Caco-2 (cell line): Measurements from ENCODE around the gene RRAD. TPM values are rescaled to one million over a fixed set of nuclear protein-coding genes. Genes with fewer than 3 reads are reported as not detected.

Source experiments
- BruUV-seq: library from RNA; stranded (reverse); fragments of 400-500 nt; replicated peaks from 2 replicates; lab custom pipeline; 2021; lab: Mats Ljungman, UMichigan
- CTCF ChIA-PET: fragments of 300-600 bp; sonication (Branson Sonifier 250); formaldehyde crosslinking; loops from one replicate; lab custom pipeline; 2022; ENCODE audit warnings: antibody characterized with exemption; lab: Charles Lee
- POLR2A ChIA-PET: fragments of 300-600 bp; sonication (Branson Sonifier 250); formaldehyde crosslinking; loops from one replicate; lab custom pipeline; 2022; ENCODE audit warnings: antibody characterized with exemption; lab: Charles Lee
- DNase-seq, 2 experiments: peaks; one replicate each; pipeline versions ENCODE4 v3.0.0 to v3.0.0-alpha.2; 2020 to 2022
- H3K27me3 ChIP-seq: replicated peaks from 2 replicates; pipeline ENCODE4 v1.6.0; 2011; ENCODE audit warnings: low read length; ENCODE audit not compliant: control insufficient read depth, insufficient read depth
- H3K36me3 ChIP-seq: 2 replicates; pipeline ENCODE4 v1.5.1; 2011; ENCODE audit warnings: low read length; ENCODE audit not compliant: control insufficient read depth, insufficient read depth
- H3K4me1 ChIP-seq: fragments of 250-450 bp; sonication (Bioruptor Pico); 2 replicates; pipeline ENCODE4 v1.5.1; 2020; ENCODE audit warnings: mild to moderate bottlenecking
- H3K4me3 ChIP-seq: 2 replicates; pipeline ENCODE4 v1.5.1; 2011; ENCODE audit warnings: low read depth, mild to moderate bottlenecking, control low read depth, low read length
- H3K9me3 ChIP-seq: fragments of 250-450 bp; sonication (Bioruptor Pico); 2 replicates; pipeline ENCODE4 v1.5.1; 2020; ENCODE audit warnings: mild to moderate bottlenecking, moderate library complexity
- H3K27ac Mint-ChIP-seq: one replicate; pipeline ENCODE4 v1.8.0; 2022; ENCODE audit warnings: mixed read lengths; ENCODE audit not compliant: unreplicated experiment
- H3K27me3 Mint-ChIP-seq: one replicate; pipeline ENCODE4 v1.8.0; 2022; ENCODE audit warnings: mixed read lengths; ENCODE audit not compliant: insufficient read depth, unreplicated experiment
- H3K36me3 Mint-ChIP-seq: one replicate; pipeline ENCODE4 v1.8.0; 2022; ENCODE audit warnings: mild to moderate bottlenecking, mixed read lengths; ENCODE audit not compliant: insufficient read depth, unreplicated experiment
- H3K4me1 Mint-ChIP-seq: one replicate; pipeline ENCODE4 v1.8.0; 2022; ENCODE audit warnings: low read depth, mixed read lengths; ENCODE audit not compliant: unreplicated experiment
- H3K4me3 Mint-ChIP-seq: one replicate; pipeline ENCODE4 v1.8.0; 2022; ENCODE audit warnings: mild to moderate bottlenecking, moderate library complexity, mixed read lengths; ENCODE audit not compliant: unreplicated experiment
- H3K9me3 Mint-ChIP-seq: one replicate; pipeline ENCODE4 v1.8.0; 2022; ENCODE audit warnings: mixed read lengths; ENCODE audit not compliant: unreplicated experiment
- CTCF ChIP-seq, 2 experiments: fragments of 200-600 bp in 1 of 2; IDR thresholded peaks; 1 replicate in 1 of 2; 2 replicates in 1 of 2; pipeline versions ENCODE4 v1.5.1 to v1.8.0; 2011 to 2022; ENCODE audit warnings: antibody characterized with exemption in 1 of 2, control low read depth in 1 of 2, inconsistent platforms in 1 of 2, low read depth in 1 of 2, low read length in 1 of 2, mild to moderate bottlenecking in 1 of 2, moderate library complexity in 1 of 2; ENCODE audit not compliant: insufficient read depth in 1 of 2, severe bottlenecking in 1 of 2, unreplicated experiment in 1 of 2
- intact Hi-C: fragments of 100-400 bp; cut with micrococcal nuclease; formaldehyde crosslinking; loops from one replicate; pipeline ENCODE4 v1.10.0; 2022; ENCODE audit not compliant: unreplicated experiment
- total RNA-seq: library from RNA; stranded (reverse); gene quantifications from 2 replicates; pipeline ENCODE4 v1.2.3, GENCODE V29; 2022

RRAD gene
- total RNA-seq, 1 experiment from 2014 or later: 1.1 TPM

- no peak for DNase-seq
- H3K9me3 ChIP-seq: no peaks in the 10 kb centered on the region
- H3K4me1 ChIP-seq: peaks cover 8% of the 10 kb centered on the region
- no peaks in the 10 kb centered on the region for H3K36me3 ChIP-seq
- no peaks in the 10 kb centered on the region for H3K27me3 Mint-ChIP-seq
- H3K4me3 ChIP-seq: no peak overlapping the region
- H3K4me3 Mint-ChIP-seq: no peak overlapping the region
- H3K4me1 Mint-ChIP-seq: peaks cover 19% of the 10 kb centered on the region
- peaks cover 17% of the 10 kb centered on the region for H3K36me3 Mint-ChIP-seq
- BruUV-seq: no TSS peak
- no peak overlapping the region for H3K27ac Mint-ChIP-seq
- POLR2A ChIA-PET: interaction anchor here (0.6 kb wide), 1 partner anchor 19 kb away, joined by 3 read pairs; no protein-coding TSS in a partner anchor
- intact Hi-C loops: no loop called here
- CTCF ChIA-PET: no interaction called here
- H3K9me3 Mint-ChIP-seq: no peaks in the 10 kb centered on the region
- H3K27me3 ChIP-seq: no peaks in the 10 kb centered on the region
- no peak for TF ChIP-seq CTCF (IDR thresholded peaks at IDR 0.05; ENCODE audit: insufficient read depth in 1 of 2, low read depth in 1 of 2, low read length in 1 of 2, severe bottlenecking in 1 of 2, unreplicated experiment in 1 of 2)
Measured at GRCh38 chr16:66931665-66932064, 6.3 kb upstream of the RRAD start.

- no peak for DNase-seq
- Histone ChIP-seq H3K4me3 (no peak overlapping the region), H3K4me1 (peaks cover 7% of the 10 kb centered on the region), H3K9me3 (no peaks in the 10 kb centered on the region), H3K27me3 (no peaks in the 10 kb centered on the region), H3K36me3 (no peaks in the 10 kb centered on the region)
- H3K27me3 Mint-ChIP-seq: peaks cover 5% of the 10 kb centered on the region
- CTCF ChIA-PET: interaction anchor here (1.0 to 1.1 kb wide), 3 partner anchors 11 to 35 kb away, joined by 3 to 4 read pairs (median 4); partner anchors contain the start of gene CDH16
- intact Hi-C loops: no loop called here
- no peaks in the 10 kb centered on the region for H3K9me3 Mint-ChIP-seq
- peaks cover 15% of the 10 kb centered on the region for H3K4me1 Mint-ChIP-seq
- no peak for TF ChIP-seq CTCF (IDR thresholded peaks at IDR 0.05; ENCODE audit: insufficient read depth in 1 of 2, low read depth in 1 of 2, low read length in 1 of 2, severe bottlenecking in 1 of 2, unreplicated experiment in 1 of 2)
- H3K27ac Mint-ChIP-seq: no peak overlapping the region
- H3K36me3 Mint-ChIP-seq: peaks cover 17% of the 10 kb centered on the region
- no peak overlapping the region for H3K4me3 Mint-ChIP-seq
- no TSS peak for BruUV-seq
- POLR2A ChIA-PET: no interaction called here
Measured at GRCh38 chr16:66930189-66930588, 4.9 kb upstream of the RRAD start.

- H3K4me3 Mint-ChIP-seq: no peak overlapping the region
- intact Hi-C loops: no loop called here
Measured at GRCh38 chr16:66928702-66929388, 3.5 kb upstream of the RRAD start.

More at GRCh38 chr16:66928702-66929388, 3.5 kb upstream of the RRAD start:
- peak; percentile 10 to 57 for TF ChIP-seq CTCF (IDR thresholded peaks at IDR 0.05; ENCODE audit: insufficient read depth in 1 of 2, low read depth in 1 of 2, low read length in 1 of 2, severe bottlenecking in 1 of 2, unreplicated experiment in 1 of 2)
- Mint-ChIP-seq H3K27me3 (peaks cover 5% of the 10 kb centered on the region), H3K36me3 (peaks cover 9% of the 10 kb centered on the region), H3K4me1 (peaks cover 11% of the 10 kb centered on the region), H3K9me3 (no peaks in the 10 kb centered on the region), H3K27ac (no peak overlapping the region)
- Histone ChIP-seq H3K4me1 (peaks cover 13% of the 10 kb centered on the region), H3K27me3 (no peaks in the 10 kb centered on the region), H3K4me3 (no peak overlapping the region), H3K36me3 (no peaks in the 10 kb centered on the region), H3K9me3 (no peaks in the 10 kb centered on the region)
- no TSS peak for BruUV-seq
- ChIA-PET CTCF (interaction anchor here (0.7 to 2.8 kb wide), 9 partner anchors 9 to 116 kb away, joined by 3 to 36 read pairs (median 6); partner anchors contain the start of genes CDH16, NAE1 and PDP2), POLR2A (no interaction called here)
- DNase-seq: peak in 1 of 2 experiments; percentile 58
